Testis (tissue), 2 donors: Measurements from ENCODE around the gene SIPA1L3.

ENCODE experiments used
- POLR2A ChIP-seq: fragments of 450-650 bp; IDR thresholded peaks from one replicate; pipeline ENCODE4 v1.6.1; 2017; ENCODE audit warnings: antibody characterized with exemption, mild to moderate bottlenecking, moderate library complexity
- TF ChIP-seq, protein P1 (sequence below), 3 experiments: fragments of 450-650 bp in 2 of 3; fragments of 200-600 bp in 1 of 3; sonication (generic) in 1 of 3; IDR thresholded peaks; one replicate each; pipeline ENCODE4 v1.5.1; 2016 to 2019; ENCODE audit warnings: antibody characterized with exemption in 3 of 3, mild to moderate bottlenecking in 2 of 3, moderate library complexity in 1 of 3

DNA sequence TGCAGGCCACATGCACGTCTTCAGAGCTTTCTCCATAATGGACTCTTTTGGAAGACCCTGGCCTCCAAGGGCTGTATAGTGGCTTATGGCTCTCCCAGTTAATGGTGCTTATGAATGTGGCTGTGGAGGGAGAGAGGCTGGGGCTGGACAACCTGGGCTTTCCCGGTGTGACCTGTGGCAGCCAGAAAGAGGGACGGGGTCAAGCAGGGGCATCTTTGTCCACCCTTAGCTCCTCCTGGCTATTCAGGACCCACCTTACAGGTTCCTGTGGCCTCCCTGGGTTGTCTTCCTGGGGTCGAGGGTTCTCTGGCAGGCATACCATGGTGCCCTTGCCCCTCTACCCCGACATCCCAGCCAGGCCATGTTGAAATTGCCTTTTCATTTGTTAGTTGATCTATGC, 75.6 kb downstream of the SIPA1L3 start:
- TF ChIP-seq, protein P1, sequence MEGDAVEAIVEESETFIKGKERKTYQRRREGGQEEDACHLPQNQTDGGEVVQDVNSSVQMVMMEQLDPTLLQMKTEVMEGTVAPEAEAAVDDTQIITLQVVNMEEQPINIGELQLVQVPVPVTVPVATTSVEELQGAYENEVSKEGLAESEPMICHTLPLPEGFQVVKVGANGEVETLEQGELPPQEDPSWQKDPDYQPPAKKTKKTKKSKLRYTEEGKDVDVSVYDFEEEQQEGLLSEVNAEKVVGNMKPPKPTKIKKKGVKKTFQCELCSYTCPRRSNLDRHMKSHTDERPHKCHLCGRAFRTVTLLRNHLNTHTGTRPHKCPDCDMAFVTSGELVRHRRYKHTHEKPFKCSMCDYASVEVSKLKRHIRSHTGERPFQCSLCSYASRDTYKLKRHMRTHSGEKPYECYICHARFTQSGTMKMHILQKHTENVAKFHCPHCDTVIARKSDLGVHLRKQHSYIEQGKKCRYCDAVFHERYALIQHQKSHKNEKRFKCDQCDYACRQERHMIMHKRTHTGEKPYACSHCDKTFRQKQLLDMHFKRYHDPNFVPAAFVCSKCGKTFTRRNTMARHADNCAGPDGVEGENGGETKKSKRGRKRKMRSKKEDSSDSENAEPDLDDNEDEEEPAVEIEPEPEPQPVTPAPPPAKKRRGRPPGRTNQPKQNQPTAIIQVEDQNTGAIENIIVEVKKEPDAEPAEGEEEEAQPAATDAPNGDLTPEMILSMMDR (IDR thresholded peaks at IDR 0.05): no peak
- TF ChIP-seq POLR2A: no peak
